ENCODE measurements around the gene TFAM.

DNA sequence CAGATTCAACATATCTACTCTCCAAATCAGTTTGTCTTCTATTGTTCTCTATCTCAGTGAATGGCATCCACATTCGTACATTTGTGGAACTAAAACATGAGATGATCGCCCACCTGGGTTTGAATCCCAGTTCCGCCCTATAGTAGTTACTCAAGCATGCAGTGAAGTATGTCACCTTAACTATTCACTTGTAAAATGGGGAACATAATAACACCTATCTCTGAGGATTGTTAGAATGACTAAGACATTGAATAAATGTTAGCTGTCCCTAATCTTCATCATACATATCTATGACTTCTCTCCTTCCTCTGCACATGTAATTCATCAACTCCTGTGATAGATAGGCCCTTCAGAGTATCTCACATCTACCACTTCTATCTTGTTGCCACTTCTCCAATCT lies 25.7 kb upstream of the TFAM start:
- TF ChIP-seq CTCF (IDR thresholded peaks at IDR 0.05; ENCODE audit: low read depth, low read length, missing input control) (no peak), GABPA (IDR thresholded peaks at IDR 0.05 in 1 of 2, conservative IDR thresholded peaks at IDR 0.05 in 1 of 2) (no peak), RXRA (IDR thresholded peaks at IDR 0.05) (no peak)
- TF ChIP-seq, protein P1, sequence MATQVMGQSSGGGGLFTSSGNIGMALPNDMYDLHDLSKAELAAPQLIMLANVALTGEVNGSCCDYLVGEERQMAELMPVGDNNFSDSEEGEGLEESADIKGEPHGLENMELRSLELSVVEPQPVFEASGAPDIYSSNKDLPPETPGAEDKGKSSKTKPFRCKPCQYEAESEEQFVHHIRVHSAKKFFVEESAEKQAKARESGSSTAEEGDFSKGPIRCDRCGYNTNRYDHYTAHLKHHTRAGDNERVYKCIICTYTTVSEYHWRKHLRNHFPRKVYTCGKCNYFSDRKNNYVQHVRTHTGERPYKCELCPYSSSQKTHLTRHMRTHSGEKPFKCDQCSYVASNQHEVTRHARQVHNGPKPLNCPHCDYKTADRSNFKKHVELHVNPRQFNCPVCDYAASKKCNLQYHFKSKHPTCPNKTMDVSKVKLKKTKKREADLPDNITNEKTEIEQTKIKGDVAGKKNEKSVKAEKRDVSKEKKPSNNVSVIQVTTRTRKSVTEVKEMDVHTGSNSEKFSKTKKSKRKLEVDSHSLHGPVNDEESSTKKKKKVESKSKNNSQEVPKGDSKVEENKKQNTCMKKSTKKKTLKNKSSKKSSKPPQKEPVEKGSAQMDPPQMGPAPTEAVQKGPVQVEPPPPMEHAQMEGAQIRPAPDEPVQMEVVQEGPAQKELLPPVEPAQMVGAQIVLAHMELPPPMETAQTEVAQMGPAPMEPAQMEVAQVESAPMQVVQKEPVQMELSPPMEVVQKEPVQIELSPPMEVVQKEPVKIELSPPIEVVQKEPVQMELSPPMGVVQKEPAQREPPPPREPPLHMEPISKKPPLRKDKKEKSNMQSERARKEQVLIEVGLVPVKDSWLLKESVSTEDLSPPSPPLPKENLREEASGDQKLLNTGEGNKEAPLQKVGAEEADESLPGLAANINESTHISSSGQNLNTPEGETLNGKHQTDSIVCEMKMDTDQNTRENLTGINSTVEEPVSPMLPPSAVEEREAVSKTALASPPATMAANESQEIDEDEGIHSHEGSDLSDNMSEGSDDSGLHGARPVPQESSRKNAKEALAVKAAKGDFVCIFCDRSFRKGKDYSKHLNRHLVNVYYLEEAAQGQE (IDR thresholded peaks at IDR 0.05) = no peak

Data from liver (tissue), 3 donors.